OCI-LY3 (cell line): ENCODE measurements around the gene SPTA1.

Experiments used
- CTCF ChIP-seq: fragments of 200-600, 300-600 bp; sonication (generic); IDR thresholded peaks from 2 replicates; pipeline ENCODE4 v1.5.1; 2014; ENCODE audit warnings: antibody characterized with exemption, low read length, low read depth
- EZH2phosphoT487 ChIP-seq: fragments of 200-600 bp; shearing (Covaris generic); IDR thresholded peaks from 2 replicates; pipeline ENCODE4 v1.6.1; 2018; ENCODE audit warnings: antibody characterized with exemption, mixed run types, low read depth

- no peak for TF ChIP-seq CTCF
- no peak for TF ChIP-seq EZH2phosphoT487
Observed at GRCh38 chr1:158613764-158614163, 72.8 kb downstream of the SPTA1 start.
